OCI-LY3 (cell line): ENCODE measurements around the gene LITAF.

ENCODE experiments used
- EZH2phosphoT487 ChIP-seq: fragments of 200-600 bp; shearing (Covaris generic); IDR thresholded peaks from 2 replicates; pipeline ENCODE4 v1.6.1; 2018; ENCODE audit warnings: antibody characterized with exemption, mixed run types, low read depth
- TF ChIP-seq, protein P1 (sequence below): fragments of 200-600, 300-600 bp; sonication (generic); IDR thresholded peaks from 2 replicates; pipeline ENCODE4 v1.5.1; 2014; ENCODE audit warnings: antibody characterized with exemption, low read length, low read depth

- TF ChIP-seq, protein P1, sequence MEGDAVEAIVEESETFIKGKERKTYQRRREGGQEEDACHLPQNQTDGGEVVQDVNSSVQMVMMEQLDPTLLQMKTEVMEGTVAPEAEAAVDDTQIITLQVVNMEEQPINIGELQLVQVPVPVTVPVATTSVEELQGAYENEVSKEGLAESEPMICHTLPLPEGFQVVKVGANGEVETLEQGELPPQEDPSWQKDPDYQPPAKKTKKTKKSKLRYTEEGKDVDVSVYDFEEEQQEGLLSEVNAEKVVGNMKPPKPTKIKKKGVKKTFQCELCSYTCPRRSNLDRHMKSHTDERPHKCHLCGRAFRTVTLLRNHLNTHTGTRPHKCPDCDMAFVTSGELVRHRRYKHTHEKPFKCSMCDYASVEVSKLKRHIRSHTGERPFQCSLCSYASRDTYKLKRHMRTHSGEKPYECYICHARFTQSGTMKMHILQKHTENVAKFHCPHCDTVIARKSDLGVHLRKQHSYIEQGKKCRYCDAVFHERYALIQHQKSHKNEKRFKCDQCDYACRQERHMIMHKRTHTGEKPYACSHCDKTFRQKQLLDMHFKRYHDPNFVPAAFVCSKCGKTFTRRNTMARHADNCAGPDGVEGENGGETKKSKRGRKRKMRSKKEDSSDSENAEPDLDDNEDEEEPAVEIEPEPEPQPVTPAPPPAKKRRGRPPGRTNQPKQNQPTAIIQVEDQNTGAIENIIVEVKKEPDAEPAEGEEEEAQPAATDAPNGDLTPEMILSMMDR, result no peak
- TF ChIP-seq EZH2phosphoT487, result no peak
These were observed 25.9 kb upstream of the LITAF start for GRCh38 chr16:11612665-11613025.
